Kidney epithelial cell (primary cell): ENCODE measurements around the gene RNF126. TPM values are rescaled to one million over a fixed set of nuclear protein-coding genes. Genes with fewer than 3 reads are reported as not detected.

Experiments used
- DNase-seq: peaks from one replicate; pipeline ENCODE4 v3.0.0-alpha.2; 2010; ENCODE audit warnings: low read depth
- H3K27me3 ChIP-seq: 2 replicates; pipeline ENCODE4 v1.6.0; 2011; ENCODE audit warnings: low read length; ENCODE audit not compliant: control insufficient read depth, insufficient read depth
- H3K36me3 ChIP-seq: 2 replicates; pipeline ENCODE4 v1.5.1; 2011; ENCODE audit warnings: low read length; ENCODE audit not compliant: control insufficient read depth, insufficient read depth
- H3K4me3 ChIP-seq: 2 replicates; pipeline ENCODE4 v1.5.1; 2011; ENCODE audit warnings: low read depth, mild to moderate bottlenecking, control low read depth, low read length
- CTCF ChIP-seq: IDR thresholded peaks from 2 replicates; pipeline ENCODE4 v1.5.1; 2011; ENCODE audit warnings: mild to moderate bottlenecking, moderate library complexity, low read length, control low read depth, inconsistent platforms; ENCODE audit not compliant: insufficient read depth, poor library complexity, severe bottlenecking
- total RNA-seq: library from RNA; depleted of rRNA; stranded (reverse); fragments of >200 nt; gene quantifications from 2 replicates; pipeline ENCODE4 v1.2.3, GENCODE V29; 2015

The RNF126 gene
- total RNA-seq, 1 donor from 2014 or later = 77.6 TPM

- peaks cover 17% of the 10 kb centered on the region for H3K27me3 ChIP-seq
- H3K4me3 ChIP-seq = no peak within 1 kb of the TSS
- no peak for TF ChIP-seq CTCF
- no peak for DNase-seq
- H3K36me3 ChIP-seq = no peaks in the 10 kb centered on the region
Measured at GRCh38 chr19:695352-695949, 32.4 kb upstream of the RNF126 start, which contains the start of gene PRSS57. TSS of gene PRSS57 (minus strand) at chr19:695452. CDS start at chr19:695430, 22 bp downstream.

- DNase-seq = no peak
- no peaks in the 10 kb centered on the region for H3K36me3 ChIP-seq
- H3K4me3 ChIP-seq = no peak overlapping the region
- peaks cover 17% of the 10 kb centered on the region for H3K27me3 ChIP-seq
- TF ChIP-seq CTCF = no peak
Measured at GRCh38 chr19:694481-695351, 31.7 kb upstream of the RNF126 start.

GRCh38 chr19:690203-690602 is 27.2 kb upstream of the RNF126 start:
- no peak for DNase-seq
- peaks cover 9% of the 10 kb centered on the region for H3K27me3 ChIP-seq
- no peak overlapping the region for H3K4me3 ChIP-seq
- TF ChIP-seq CTCF = no peak
- no peaks in the 10 kb centered on the region for H3K36me3 ChIP-seq

GRCh38 chr19:688992-689391 is 26.0 kb upstream of the RNF126 start:
- Histone ChIP-seq H3K27me3 (no peaks in the 10 kb centered on the region), H3K4me3 (no peak overlapping the region), H3K36me3 (no peaks in the 10 kb centered on the region)
- DNase-seq = no peak
- no peak for TF ChIP-seq CTCF

GRCh38 chr19:688214-688613 is 25.2 kb upstream of the RNF126 start:
- H3K36me3 ChIP-seq = no peaks in the 10 kb centered on the region
- TF ChIP-seq CTCF = no peak
- no peaks in the 10 kb centered on the region for H3K27me3 ChIP-seq
- H3K4me3 ChIP-seq = no peak overlapping the region
- DNase-seq = no peak
